HepG2 (cell line): ENCODE data around the gene SEC61G. TPM values are rescaled to one million over a fixed set of nuclear protein-coding genes. Genes with fewer than 3 reads are reported as not detected.
A peak's percentile ranks its signal among the peaks of the same experiment; 100 is the strongest.

Experiments used
- DMTF1 ChIP-seq: sonication (generic); formaldehyde crosslinking; IDR thresholded peaks from 2 replicates; pipeline ENCODE4 v1.4.0; 2020; ENCODE audit warnings: mild to moderate bottlenecking, missing genetic modification reagents
- IKZF1 ChIP-seq: fragments of 450-650 bp; IDR thresholded peaks from 2 replicates; pipeline ENCODE4 v1.7.1; 2016
- SP140L ChIP-seq: sonication (generic); formaldehyde crosslinking; IDR thresholded peaks from 2 replicates; pipeline ENCODE4 v1.4.0; 2020; ENCODE audit warnings: missing genetic modification reagents, borderline replicate concordance
- SPEN ChIP-seq: sonication (generic); formaldehyde crosslinking; IDR thresholded peaks from 2 replicates; pipeline ENCODE4 v1.5.1; 2020; ENCODE audit warnings: low read depth, mild to moderate bottlenecking, missing genetic modification reagents
- ZEB1 ChIP-seq: IDR thresholded peaks from 2 replicates; pipeline ENCODE4 v1.6.1; 2012; ENCODE audit warnings: mild to moderate bottlenecking, low read depth, inconsistent platforms; ENCODE audit not compliant: insufficient replicate concordance
- ZNF567 ChIP-seq: sonication (generic); formaldehyde crosslinking; IDR thresholded peaks from 2 replicates; pipeline ENCODE4 v1.8.1; 2023; ENCODE audit warnings: mild to moderate bottlenecking, missing genetic modification reagents, borderline replicate concordance
- ZNF713 ChIP-seq: sonication (generic); formaldehyde crosslinking; IDR thresholded peaks from 2 replicates; pipeline ENCODE4 v1.4.0; 2020; ENCODE audit warnings: mild to moderate bottlenecking, missing genetic modification reagents
- ZNF75D ChIP-seq: sonication (generic); formaldehyde crosslinking; IDR thresholded peaks from 2 replicates; pipeline ENCODE4 v1.8.1; 2023; ENCODE audit warnings: missing genetic modification reagents, mild to moderate bottlenecking, borderline replicate concordance
- ZXDC ChIP-seq: sonication (generic); formaldehyde crosslinking; IDR thresholded peaks from 2 replicates; pipeline ENCODE4 v1.5.0; 2020; ENCODE audit warnings: mild to moderate bottlenecking, missing genetic modification reagents
- polyA plus RNA-seq, 8 experiments: library from polyadenylated mRNA; depleted of rRNA in 3 of 8; stranded (reverse) in 7 of 8; unstranded in 1 of 8; fragments of >200 nt; fragmentation: Illumina TruSeq in 4 of 8; extraction: Trizol in 4 of 8; gene quantifications; 2 replicates each; pipeline versions ENCODE4 v1.2.1 to v1.2.3, GENCODE V29; 2011 to 2016; ENCODE audit warnings: low read depth in 4 of 8, missing spikeins in 1 of 8, mixed read lengths in 1 of 8; ENCODE audit not compliant: insufficient read depth in 1 of 8
- total RNA-seq, 5 experiments: library from RNA; depleted of rRNA; stranded (reverse); fragments of >200 nt; fragmentation: Illumina TruSeq; extraction: Trizol; gene quantifications; 2 replicates each; pipeline ENCODE4 v1.2.3, GENCODE V29; 2016; ENCODE audit warnings: low read depth in 1 of 5
- TF ChIP-seq, protein P1 (sequence below): fragments of 450-650 bp; IDR thresholded peaks from 2 replicates; pipeline ENCODE4 v1.6.1; 2017; ENCODE audit warnings: mild to moderate bottlenecking
- TF ChIP-seq, protein P2 (sequence below): sonication (generic); formaldehyde crosslinking; IDR thresholded peaks from 2 replicates; pipeline ENCODE4 v1.8.1; 2023; ENCODE audit warnings: mild to moderate bottlenecking, inconsistent platforms, moderate library complexity, missing genetic modification reagents, borderline replicate concordance
- TF ChIP-seq, protein P3 (sequence below): IDR thresholded peaks from 2 replicates; pipeline ENCODE4 v1.6.1; 2016; ENCODE audit warnings: low read depth, control low read depth
- TF ChIP-seq, protein P4 (sequence below): sonication (generic); formaldehyde crosslinking; IDR thresholded peaks from 2 replicates; pipeline ENCODE4 v1.4.0; 2020; ENCODE audit warnings: missing genetic modification reagents
- TF ChIP-seq, protein P5 (sequence below): sonication (generic); formaldehyde crosslinking; IDR thresholded peaks from 2 replicates; pipeline ENCODE4 v1.8.1; 2023; ENCODE audit warnings: mild to moderate bottlenecking, missing genetic modification reagents

Gene SEC61G
- total and polyA plus RNA-seq, 2 of the 13 experiments (the other 11 are each of a cell fraction or from before 2014, with no cell fraction given): 126 to 328 TPM

- TF ChIP-seq DMTF1 (CRISPR knock-in tag) (no peak; the same call in 1 of the 2 replicates), IKZF1 (no peak), ZNF75D (CRISPR knock-in tag) (no peak), SPEN (CRISPR knock-in tag) (peak; percentile 84), ZEB1 (no peak), SP140L (no peak), ZXDC (peak; percentile 71; the same call in 1 of the 2 replicates), ZNF713 (peak; percentile 61; the same call in 1 of the 2 replicates), ZNF567 (CRISPR knock-in tag) (peak; percentile 87)
- TF ChIP-seq, protein P1, sequence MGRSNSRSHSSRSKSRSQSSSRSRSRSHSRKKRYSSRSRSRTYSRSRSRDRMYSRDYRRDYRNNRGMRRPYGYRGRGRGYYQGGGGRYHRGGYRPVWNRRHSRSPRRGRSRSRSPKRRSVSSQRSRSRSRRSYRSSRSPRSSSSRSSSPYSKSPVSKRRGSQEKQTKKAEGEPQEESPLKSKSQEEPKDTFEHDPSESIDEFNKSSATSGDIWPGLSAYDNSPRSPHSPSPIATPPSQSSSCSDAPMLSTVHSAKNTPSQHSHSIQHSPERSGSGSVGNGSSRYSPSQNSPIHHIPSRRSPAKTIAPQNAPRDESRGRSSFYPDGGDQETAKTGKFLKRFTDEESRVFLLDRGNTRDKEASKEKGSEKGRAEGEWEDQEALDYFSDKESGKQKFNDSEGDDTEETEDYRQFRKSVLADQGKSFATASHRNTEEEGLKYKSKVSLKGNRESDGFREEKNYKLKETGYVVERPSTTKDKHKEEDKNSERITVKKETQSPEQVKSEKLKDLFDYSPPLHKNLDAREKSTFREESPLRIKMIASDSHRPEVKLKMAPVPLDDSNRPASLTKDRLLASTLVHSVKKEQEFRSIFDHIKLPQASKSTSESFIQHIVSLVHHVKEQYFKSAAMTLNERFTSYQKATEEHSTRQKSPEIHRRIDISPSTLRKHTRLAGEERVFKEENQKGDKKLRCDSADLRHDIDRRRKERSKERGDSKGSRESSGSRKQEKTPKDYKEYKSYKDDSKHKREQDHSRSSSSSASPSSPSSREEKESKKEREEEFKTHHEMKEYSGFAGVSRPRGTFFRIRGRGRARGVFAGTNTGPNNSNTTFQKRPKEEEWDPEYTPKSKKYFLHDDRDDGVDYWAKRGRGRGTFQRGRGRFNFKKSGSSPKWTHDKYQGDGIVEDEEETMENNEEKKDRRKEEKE: no peak
- TF ChIP-seq, protein P2, sequence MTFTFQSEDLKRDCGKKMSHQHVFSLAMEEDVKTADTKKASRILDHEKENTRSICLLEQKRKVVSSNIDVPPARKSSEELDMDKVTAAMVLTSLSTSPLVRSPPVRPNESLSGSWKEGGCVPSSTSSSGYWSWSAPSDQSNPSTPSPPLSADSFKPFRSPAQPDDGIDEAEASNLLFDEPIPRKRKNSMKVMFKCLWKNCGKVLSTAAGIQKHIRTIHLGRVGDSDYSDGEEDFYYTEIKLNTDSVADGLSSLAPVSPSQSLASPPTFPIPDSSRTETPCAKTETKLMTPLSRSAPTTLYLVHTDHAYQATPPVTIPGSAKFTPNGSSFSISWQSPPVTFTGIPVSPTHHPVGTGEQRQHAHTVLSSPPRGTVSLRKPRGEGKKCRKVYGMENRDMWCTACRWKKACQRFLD (CRISPR knock-in tag): no peak
- TF ChIP-seq, protein P3, sequence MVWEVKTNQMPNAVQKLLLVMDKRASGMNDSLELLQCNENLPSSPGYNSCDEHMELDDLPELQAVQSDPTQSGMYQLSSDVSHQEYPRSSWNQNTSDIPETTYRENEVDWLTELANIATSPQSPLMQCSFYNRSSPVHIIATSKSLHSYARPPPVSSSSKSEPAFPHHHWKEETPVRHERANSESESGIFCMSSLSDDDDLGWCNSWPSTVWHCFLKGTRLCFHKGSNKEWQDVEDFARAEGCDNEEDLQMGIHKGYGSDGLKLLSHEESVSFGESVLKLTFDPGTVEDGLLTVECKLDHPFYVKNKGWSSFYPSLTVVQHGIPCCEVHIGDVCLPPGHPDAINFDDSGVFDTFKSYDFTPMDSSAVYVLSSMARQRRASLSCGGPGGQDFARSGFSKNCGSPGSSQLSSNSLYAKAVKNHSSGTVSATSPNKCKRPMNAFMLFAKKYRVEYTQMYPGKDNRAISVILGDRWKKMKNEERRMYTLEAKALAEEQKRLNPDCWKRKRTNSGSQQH (CRISPR knock-in tag): peak; percentile 67; the same call in 1 of the 2 replicates
- TF ChIP-seq, protein P4, sequence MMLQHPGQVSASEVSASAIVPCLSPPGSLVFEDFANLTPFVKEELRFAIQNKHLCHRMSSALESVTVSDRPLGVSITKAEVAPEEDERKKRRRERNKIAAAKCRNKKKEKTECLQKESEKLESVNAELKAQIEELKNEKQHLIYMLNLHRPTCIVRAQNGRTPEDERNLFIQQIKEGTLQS (CRISPR knock-in tag): no peak
- TF ChIP-seq, protein P5, sequence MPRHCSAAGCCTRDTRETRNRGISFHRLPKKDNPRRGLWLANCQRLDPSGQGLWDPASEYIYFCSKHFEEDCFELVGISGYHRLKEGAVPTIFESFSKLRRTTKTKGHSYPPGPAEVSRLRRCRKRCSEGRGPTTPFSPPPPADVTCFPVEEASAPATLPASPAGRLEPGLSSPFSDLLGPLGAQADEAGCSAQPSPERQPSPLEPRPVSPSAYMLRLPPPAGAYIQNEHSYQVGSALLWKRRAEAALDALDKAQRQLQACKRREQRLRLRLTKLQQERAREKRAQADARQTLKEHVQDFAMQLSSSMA (CRISPR knock-in tag): 0 out of 2 replicates have a peak, but pooled peaks have one; percentile 32
These were observed at the start of gene SEC61G (continued) for GRCh38 chr7:54758702-54759592.
